K562 (cell line): ENCODE measurements around the gene DBH. TPM values are rescaled to one million over a fixed set of nuclear protein-coding genes. Genes with fewer than 3 reads are reported as not detected.

ENCODE experiments used
- ATAC-seq: fragments of 200-7000 bp; cut with Tn5 transposase; 3 replicates; pipeline ENCODE4 v1.9.1; 2020; ENCODE audit warnings: moderate library complexity
- BruUV-seq: library from RNA; stranded (reverse); fragments of 400-500 nt; replicated peaks from 2 replicates; lab custom pipeline; 2021; lab: Mats Ljungman, UMichigan
- CTCF ChIA-PET: fragments of 300-600 bp; formaldehyde crosslinking; extraction: SDS; loops from one replicate; lab custom pipeline; 2021; ENCODE audit warnings: low intra/inter-chr PET ratio; lab: Yijun Ruan, JAX
- POLR2A ChIA-PET: fragments of 300-600, 350-650 bp; sonication (Branson Sonifier 250); formaldehyde crosslinking; extraction: SDS; loops from one replicate; lab custom pipeline; 2021; ENCODE audit warnings: antibody characterized with exemption, inconsistent platforms; lab: Yijun Ruan, JAX
- DNase-seq, 4 experiments: peaks; one replicate each; pipeline versions ENCODE4 v3.0.0 to v3.0.0-alpha.2; 2011 to 2018; ENCODE audit warnings: low spot score in 3 of 4, mixed read lengths in 3 of 4; ENCODE audit errors: extremely low read depth in 1 of 4
- FAIRE-seq: peaks from 2 replicates; lab custom pipeline; 2011; peaks lifted over from hg19 to GRCh38; lab: Jason Lieb, UNC
- H2AFZ ChIP-seq: 2 replicates; pipeline ENCODE4 v1.6.0; 2011; ENCODE audit warnings: low read depth, low read length, control low read depth, inconsistent platforms
- H3K27ac ChIP-seq: fragments of 200-600 bp; 3 replicates; pipeline ENCODE4 v1.8.0; 2011; ENCODE audit warnings: low read depth, mild to moderate bottlenecking, control low read depth, inconsistent platforms, low read length, moderate library complexity, mixed read lengths; ENCODE audit errors: extremely low read depth
- H3K27me3 ChIP-seq, 2 experiments: fragments of 300-600 bp in 1 of 2; 2 replicates in 1 of 2; 3 replicates in 1 of 2; pipeline versions ENCODE4 v1.6.0 to v1.8.0; 2011; ENCODE audit warnings: inconsistent platforms in 2 of 2, low read length in 2 of 2, mild to moderate bottlenecking in 1 of 2, mixed read lengths in 1 of 2, moderate library complexity in 1 of 2; ENCODE audit not compliant: control insufficient read depth in 2 of 2, insufficient read depth in 2 of 2
- H3K36me3 ChIP-seq: fragments of 300-600 bp; 3 replicates; pipeline ENCODE4 v1.8.0; 2011; ENCODE audit warnings: mild to moderate bottlenecking, low read length, inconsistent platforms; ENCODE audit not compliant: control insufficient read depth, insufficient read depth
- H3K4me1 ChIP-seq, 2 experiments: fragments of 200-600 bp in 1 of 2; replicated peaks in 1 of 2; 2 replicates in 1 of 2; 3 replicates in 1 of 2; pipeline versions ENCODE4 v1.5.1 to v1.8.0; 2011; ENCODE audit warnings: inconsistent platforms in 2 of 2, low read length in 2 of 2, mild to moderate bottlenecking in 1 of 2, mixed read lengths in 1 of 2, moderate library complexity in 1 of 2; ENCODE audit not compliant: control insufficient read depth in 2 of 2, insufficient read depth in 2 of 2
- H3K4me2 ChIP-seq: 2 replicates; pipeline ENCODE4 v1.6.1; 2011; ENCODE audit warnings: low read length, control low read depth, inconsistent platforms, mixed read lengths; ENCODE audit not compliant: insufficient read depth
- H3K4me3 ChIP-seq: fragments of 200-600 bp; sonication (generic), shearing (Covaris generic); 2 replicates; pipeline ENCODE4 v1.5.1; 2016; ENCODE audit warnings: control low read depth, inconsistent platforms
- H3K79me2 ChIP-seq: fragments of 200-600 bp; 3 replicates; pipeline ENCODE4 v1.8.0; 2011; ENCODE audit warnings: low read length, inconsistent platforms; ENCODE audit not compliant: control insufficient read depth, insufficient read depth
- H3K9ac ChIP-seq, 2 experiments: 2 replicates each; pipeline versions ENCODE4 v1.6.0 to v1.6.1; 2011; ENCODE audit warnings: low read depth in 2 of 2, low read length in 2 of 2, control low read depth in 1 of 2, inconsistent platforms in 1 of 2, mild to moderate bottlenecking in 1 of 2, mixed read lengths in 1 of 2; ENCODE audit not compliant: insufficient read depth in 1 of 2
- H3K9me1 ChIP-seq: one replicate; pipeline ENCODE4 v1.6.0; 2011; ENCODE audit warnings: inconsistent platforms, mild to moderate bottlenecking, low read length, moderate library complexity; ENCODE audit not compliant: control insufficient read depth, insufficient read depth
- H3K9me3 ChIP-seq: replicated peaks from 2 replicates; pipeline ENCODE4 v1.5.1; 2011; ENCODE audit warnings: low read depth, low read length, inconsistent platforms; ENCODE audit not compliant: control insufficient read depth, insufficient read depth
- H4K20me1 ChIP-seq: replicated peaks from 2 replicates; pipeline ENCODE4 v1.6.1; 2011; ENCODE audit warnings: low read length, inconsistent platforms, mixed read lengths; ENCODE audit not compliant: control insufficient read depth, insufficient read depth
- CEBPB ChIP-seq: fragments of 450-650 bp; IDR thresholded peaks from 2 replicates; pipeline ENCODE4 v1.6.1; 2016; ENCODE audit warnings: missing genetic modification characterization, missing compliant biosample characterization
- DNMT1 ChIP-seq: fragments of 450-650 bp; IDR thresholded peaks from 2 replicates; pipeline ENCODE4 v1.6.1; 2016; ENCODE audit warnings: antibody characterized with exemption, mild to moderate bottlenecking
- FIP1L1 ChIP-seq: fragments of 200-400 bp; formaldehyde crosslinking; IDR thresholded peaks from 2 replicates; pipeline ENCODE4 v1.6.1; 2018; ENCODE audit warnings: mild to moderate bottlenecking, low read depth, low read length; ENCODE audit not compliant: poor library complexity, severe bottlenecking
- GTF2A2 ChIP-seq: IDR thresholded peaks from 2 replicates; pipeline ENCODE4 v1.6.1; 2016; ENCODE audit warnings: mild to moderate bottlenecking, missing genetic modification characterization, missing compliant biosample characterization
- KAT7 ChIP-seq: sonication (generic); formaldehyde crosslinking; IDR thresholded peaks from 2 replicates; pipeline ENCODE4 v1.8.0; 2022; ENCODE audit warnings: missing genetic modification reagents, mild to moderate bottlenecking, borderline replicate concordance
- MITF ChIP-seq: IDR thresholded peaks from 2 replicates; pipeline ENCODE4 v1.6.1; 2014; ENCODE audit warnings: antibody characterized with exemption
- RERE ChIP-seq: sonication (generic); formaldehyde crosslinking; IDR thresholded peaks from 2 replicates; pipeline ENCODE4 v1.8.0; 2023; ENCODE audit warnings: missing genetic modification reagents, mild to moderate bottlenecking, borderline replicate concordance
- ZNF311 ChIP-seq: fragments of 250-450 bp; sonication (Bioruptor Pico); IDR thresholded peaks from 2 replicates; pipeline ENCODE4 v1.4.0; 2020; ENCODE audit warnings: mild to moderate bottlenecking, moderate library complexity
- ZNF668 ChIP-seq: fragments of 250-450 bp; sonication (Bioruptor Pico); IDR thresholded peaks from 2 replicates; pipeline ENCODE4 v1.8.0; 2022; ENCODE audit warnings: mild to moderate bottlenecking, inconsistent platforms
- ZNF764 ChIP-seq: fragments of 250-450 bp; sonication (Bioruptor Pico); IDR thresholded peaks from 2 replicates; pipeline ENCODE4 v1.4.0; 2020; ENCODE audit warnings: low read depth, mild to moderate bottlenecking, moderate library complexity
- WGBS: fragments of 100-300 bp; shearing (Covaris generic); methylation state at CpG from one replicate; pipeline ENCODE4 v1.1.6; 2016; ENCODE audit warnings: low coverage, mixed read lengths; ENCODE audit not compliant: insufficient coverage; ENCODE audit errors: missing lambda C conversion rate; 5-methylcytosine and 5-hydroxymethylcytosine counted together
- in situ Hi-C: fragments of 300-500 bp; cut with MboI; formaldehyde crosslinking; loops from 4 replicates; pipeline ENCODE4 v1.15.0; 2018; ENCODE audit warnings: inconsistent platforms, mixed read lengths
- intact Hi-C: fragments of 100-400 bp; cut with micrococcal nuclease; formaldehyde crosslinking; loops from 2 replicates; pipeline ENCODE4 v1.14.2; 2022
- polyA plus RNA-seq, 8 experiments: library from polyadenylated mRNA; depleted of rRNA in 4 of 8; stranded (reverse) in 5 of 8; unstranded in 3 of 8; fragments of >200 nt; fragmentation: Nextera tagmentation in 2 of 8; fragmentation: Illumina TruSeq in 1 of 8; extraction: Ambion mirVana in 2 of 8; extraction: Trizol in 1 of 8; gene quantifications; 2 replicates each; pipeline versions ENCODE4 v1.2.1 to v1.2.3, GENCODE V29; 2011 to 2014; ENCODE audit warnings: inconsistent platforms in 1 of 8, missing spikeins in 1 of 8
- total RNA-seq, 7 experiments: library from RNA; depleted of rRNA in 6 of 7; stranded (reverse); fragments of >200 nt in 6 of 7; fragmentation: Illumina TruSeq in 2 of 7; extraction: Trizol in 2 of 7; gene quantifications; 2 replicates each; pipeline versions ENCODE4 v1.2.1 to v1.2.3, GENCODE V29; 2011 to 2021; ENCODE audit warnings: low replicate concordance in 1 of 7

Gene DBH
- total and polyA plus RNA-seq, 9 of the 15 experiments (the other 6 are each of a cell fraction or from before 2014, with no cell fraction given) = not detected

- TF ChIP-seq DNMT1 = no peak
- TF ChIP-seq ZNF764 = no peak
- TF ChIP-seq KAT7 (CRISPR knock-in tag) = no peak
- TF ChIP-seq FIP1L1 = no peak
- TF ChIP-seq ZNF668 (CRISPR knock-in tag) = no peak
- TF ChIP-seq RERE (CRISPR knock-in tag) = no peak
- TF ChIP-seq MITF = no peak
- no peak for TF ChIP-seq ZNF311 (CRISPR knock-in tag)
- no peak for TF ChIP-seq CEBPB (tag)
- no peak for TF ChIP-seq GTF2A2 (tag)
- no peaks in the 10 kb centered on the region for H3K36me3 ChIP-seq
- H3K4me3 ChIP-seq = no peak overlapping the region
- H3K4me1 ChIP-seq = peaks cover 0 to 6% of the 10 kb centered on the region in 2 experiments; a peak in 2 of 5 replicates
- in situ Hi-C loops (no loop called here), intact Hi-C loops (no loop called here)
- peaks cover 4% of the 10 kb centered on the region for H3K9me3 ChIP-seq
- FAIRE-seq (no peak), DNase-seq (no peak), ATAC-seq (no peak)
- no peak overlapping the region for H2AFZ ChIP-seq
- no peaks in the 10 kb centered on the region; the same call in none of the 2 replicates for H4K20me1 ChIP-seq
- no TSS peak for BruUV-seq
- ChIA-PET POLR2A (interaction anchor here (0.7 kb wide), 1 partner anchor 49 kb away, joined by 4 read pairs; the partner anchor contains the start of gene DBH), CTCF (no interaction called here)
- no peak overlapping the region for H3K9ac ChIP-seq
- no peak overlapping the region for H3K4me2 ChIP-seq
- H3K9me1 ChIP-seq = no peaks in the 10 kb centered on the region
- H3K79me2 ChIP-seq = no peaks in the 10 kb centered on the region
- H3K27me3 ChIP-seq = peaks cover 11 to 65% of the 10 kb centered on the region in 2 experiments; a peak in 4 of 5 replicates
- no peak overlapping the region for H3K27ac ChIP-seq
- WGBS = 0% methylated on average over 4 of the region's 6 CpGs
Measured at GRCh38 chr9:133587466-133587865, 48.7 kb upstream of the DBH start.
